Measurements from ENCODE around the gene GIGYF2.
"Not testable (repeated sequence)": the region's sequence is repeated elsewhere in the genome, so short reads cannot be mapped to it uniquely, and the experiment has no call there.

GIGYF2 gene

GRCh38 chr2:232852081-232852480 is 154.9 kb downstream of the GIGYF2 start:
- not testable (repeated sequence) for H3K4me3 ChIP-seq (ENCODE audit: low read length); H3K9me3 ChIP-seq (replicated peaks; ENCODE audit: low read length); H3K9ac ChIP-seq (ENCODE audit: low read depth, low read length); H3K4me2 ChIP-seq (ENCODE audit: low read length); H3K27me3 ChIP-seq (ENCODE audit: control insufficient read depth, insufficient read depth, low read length)
- H3K36me3 ChIP-seq (ENCODE audit: insufficient read depth, low read length), result peaks cover 46% of the 10 kb centered on the region
- peaks cover 41% of the 10 kb centered on the region for H3K4me1 ChIP-seq (ENCODE audit: control insufficient read depth, insufficient read depth, low read length)

- Histone ChIP-seq H3K9ac (ENCODE audit: low read depth, low read length) (no peak overlapping the region), H3K4me2 (ENCODE audit: low read length) (no peak overlapping the region), H3K27me3 (ENCODE audit: control insufficient read depth, insufficient read depth, low read length) (no peaks in the 10 kb centered on the region), H3K36me3 (ENCODE audit: insufficient read depth, low read length) (peaks cover 48% of the 10 kb centered on the region), H3K4me3 (ENCODE audit: low read length) (no peak overlapping the region), H3K9me3 (replicated peaks; ENCODE audit: low read length) (no peaks in the 10 kb centered on the region), H3K4me1 (ENCODE audit: control insufficient read depth, insufficient read depth, low read length) (peaks cover 43% of the 10 kb centered on the region)
These were observed 155.5 kb downstream of the GIGYF2 start for GRCh38 chr2:232852676-232853075.

GRCh38 chr2:232854082-232854481 is 157.0 kb downstream of the GIGYF2 start:
- Histone ChIP-seq H3K9ac (ENCODE audit: low read depth, low read length) (peak overlapping the region; percentile 5), H3K4me3 (ENCODE audit: low read length) (no peak overlapping the region), H3K4me2 (ENCODE audit: low read length) (peak overlapping the region; percentile 26), H3K9me3 (replicated peaks; ENCODE audit: low read length) (no peaks in the 10 kb centered on the region), H3K36me3 (ENCODE audit: insufficient read depth, low read length) (peaks cover 55% of the 10 kb centered on the region), H3K27me3 (ENCODE audit: control insufficient read depth, insufficient read depth, low read length) (no peaks in the 10 kb centered on the region), H3K4me1 (ENCODE audit: control insufficient read depth, insufficient read depth, low read length) (peaks cover 43% of the 10 kb centered on the region)

GRCh38 chr2:232857158-232857563 is 160.0 kb downstream of the GIGYF2 start:
- Histone ChIP-seq H3K9ac (ENCODE audit: low read depth, low read length) (no peak overlapping the region), H3K36me3 (ENCODE audit: insufficient read depth, low read length) (peaks cover 50% of the 10 kb centered on the region), H3K4me1 (ENCODE audit: control insufficient read depth, insufficient read depth, low read length) (peaks cover 45% of the 10 kb centered on the region), H3K4me3 (ENCODE audit: low read length) (no peak overlapping the region), H3K4me2 (ENCODE audit: low read length) (no peak overlapping the region), H3K9me3 (replicated peaks; ENCODE audit: low read length) (no peaks in the 10 kb centered on the region), H3K27me3 (ENCODE audit: control insufficient read depth, insufficient read depth, low read length) (no peaks in the 10 kb centered on the region)

- Histone ChIP-seq H3K4me1 (ENCODE audit: control insufficient read depth, insufficient read depth, low read length) (peaks cover 32% of the 10 kb centered on the region), H3K36me3 (ENCODE audit: insufficient read depth, low read length) (peaks cover 50% of the 10 kb centered on the region), H3K27me3 (ENCODE audit: control insufficient read depth, insufficient read depth, low read length) (no peaks in the 10 kb centered on the region)
These were observed 162.3 kb downstream of the GIGYF2 start for GRCh38 chr2:232859385-232859916.

GRCh38 chr2:232860593-232861241 is 163.6 kb downstream of the GIGYF2 start:
- Histone ChIP-seq H3K27me3 (ENCODE audit: control insufficient read depth, insufficient read depth, low read length) (no peaks in the 10 kb centered on the region), H3K9ac (ENCODE audit: low read depth, low read length) (no peak overlapping the region), H3K4me1 (ENCODE audit: control insufficient read depth, insufficient read depth, low read length) (peaks cover 21% of the 10 kb centered on the region), H3K4me2 (ENCODE audit: low read length) (no peak overlapping the region), H3K4me3 (ENCODE audit: low read length) (no peak overlapping the region), H3K36me3 (ENCODE audit: insufficient read depth, low read length) (peaks cover 46% of the 10 kb centered on the region), H3K9me3 (replicated peaks; ENCODE audit: low read length) (no peaks in the 10 kb centered on the region)

More at GRCh38 chr2:232859385-232859916, 162.3 kb downstream of the GIGYF2 start:
- no peaks in the 10 kb centered on the region for H3K9me3 ChIP-seq (replicated peaks; ENCODE audit: low read length)
- H3K4me2 ChIP-seq (ENCODE audit: low read length), result no peak overlapping the region
- H3K4me3 ChIP-seq (ENCODE audit: low read length), result no peak overlapping the region
- no peak overlapping the region for H3K9ac ChIP-seq (ENCODE audit: low read depth, low read length)

- peaks cover 15% of the 10 kb centered on the region for H3K4me1 ChIP-seq (ENCODE audit: control insufficient read depth, insufficient read depth, low read length)
- H3K4me3 ChIP-seq (ENCODE audit: low read length), result no peak overlapping the region
- no peak overlapping the region for H3K9ac ChIP-seq (ENCODE audit: low read depth, low read length)
- H3K4me2 ChIP-seq (ENCODE audit: low read length), result no peak overlapping the region
- no peaks in the 10 kb centered on the region for H3K9me3 ChIP-seq (replicated peaks; ENCODE audit: low read length)
- peaks cover 42% of the 10 kb centered on the region for H3K36me3 ChIP-seq (ENCODE audit: insufficient read depth, low read length)
- no peaks in the 10 kb centered on the region for H3K27me3 ChIP-seq (ENCODE audit: control insufficient read depth, insufficient read depth, low read length)
These were observed 164.2 kb downstream of the GIGYF2 start for GRCh38 chr2:232861353-232861752.

- H3K36me3 ChIP-seq (ENCODE audit: insufficient read depth, low read length), result peaks cover 20% of the 10 kb centered on the region
- no peak overlapping the region for H3K9ac ChIP-seq (ENCODE audit: low read depth, low read length)
- no peak overlapping the region for H3K4me3 ChIP-seq (ENCODE audit: low read length)
- no peaks in the 10 kb centered on the region for H3K27me3 ChIP-seq (ENCODE audit: control insufficient read depth, insufficient read depth, low read length)
- H3K4me2 ChIP-seq (ENCODE audit: low read length), result no peak overlapping the region
- H3K9me3 ChIP-seq (replicated peaks; ENCODE audit: low read length), result no peaks in the 10 kb centered on the region
- peaks cover 6% of the 10 kb centered on the region for H3K4me1 ChIP-seq (ENCODE audit: control insufficient read depth, insufficient read depth, low read length)
These were observed 166.9 kb downstream of the GIGYF2 start for GRCh38 chr2:232863996-232864395.

GRCh38 chr2:232865165-232865564 is 168.0 kb downstream of the GIGYF2 start:
- Histone ChIP-seq H3K4me3 (ENCODE audit: low read length) (no peak overlapping the region), H3K9me3 (replicated peaks; ENCODE audit: low read length) (no peaks in the 10 kb centered on the region), H3K9ac (ENCODE audit: low read depth, low read length) (no peak overlapping the region), H3K36me3 (ENCODE audit: insufficient read depth, low read length) (peaks cover 10% of the 10 kb centered on the region), H3K4me2 (ENCODE audit: low read length) (no peak overlapping the region), H3K27me3 (ENCODE audit: control insufficient read depth, insufficient read depth, low read length) (no peaks in the 10 kb centered on the region), H3K4me1 (ENCODE audit: control insufficient read depth, insufficient read depth, low read length) (peaks cover 6% of the 10 kb centered on the region)

GRCh38 chr2:232866104-232866503 is 169.0 kb downstream of the GIGYF2 start:
- Histone ChIP-seq H3K9ac (ENCODE audit: low read depth, low read length) (no peak overlapping the region), H3K4me3 (ENCODE audit: low read length) (no peak overlapping the region), H3K4me2 (ENCODE audit: low read length) (no peak overlapping the region), H3K9me3 (replicated peaks; ENCODE audit: low read length) (no peaks in the 10 kb centered on the region), H3K27me3 (ENCODE audit: control insufficient read depth, insufficient read depth, low read length) (no peaks in the 10 kb centered on the region), H3K36me3 (ENCODE audit: insufficient read depth, low read length) (peaks cover 7% of the 10 kb centered on the region), H3K4me1 (ENCODE audit: control insufficient read depth, insufficient read depth, low read length) (peaks cover under 1% of the 10 kb centered on the region)

- Histone ChIP-seq H3K9ac (ENCODE audit: low read depth, low read length) (no peak overlapping the region), H3K4me3 (ENCODE audit: low read length) (no peak overlapping the region), H3K36me3 (ENCODE audit: insufficient read depth, low read length) (no peaks in the 10 kb centered on the region), H3K4me1 (ENCODE audit: control insufficient read depth, insufficient read depth, low read length) (no peaks in the 10 kb centered on the region), H3K4me2 (ENCODE audit: low read length) (no peak overlapping the region), H3K9me3 (replicated peaks; ENCODE audit: low read length) (no peaks in the 10 kb centered on the region), H3K27me3 (ENCODE audit: control insufficient read depth, insufficient read depth, low read length) (no peaks in the 10 kb centered on the region)
These were observed 172.2 kb downstream of the GIGYF2 start for GRCh38 chr2:232869138-232870017.

Data from skeletal muscle satellite cell (primary cell).